NCI-H2081 treated with DMSO at 0.1 percent for 48 hours (cell line): ENCODE measurements around the gene ITGA2B.
"Not testable (repeated sequence)": the region's sequence is repeated elsewhere in the genome, so short reads cannot be mapped to it uniquely, and the experiment has no call there.

ENCODE experiments used
- DNase-seq: peaks from one replicate; lab custom pipeline; 2025; lab: John Stamatoyannopoulos, UW

The ITGA2B gene

DNA sequence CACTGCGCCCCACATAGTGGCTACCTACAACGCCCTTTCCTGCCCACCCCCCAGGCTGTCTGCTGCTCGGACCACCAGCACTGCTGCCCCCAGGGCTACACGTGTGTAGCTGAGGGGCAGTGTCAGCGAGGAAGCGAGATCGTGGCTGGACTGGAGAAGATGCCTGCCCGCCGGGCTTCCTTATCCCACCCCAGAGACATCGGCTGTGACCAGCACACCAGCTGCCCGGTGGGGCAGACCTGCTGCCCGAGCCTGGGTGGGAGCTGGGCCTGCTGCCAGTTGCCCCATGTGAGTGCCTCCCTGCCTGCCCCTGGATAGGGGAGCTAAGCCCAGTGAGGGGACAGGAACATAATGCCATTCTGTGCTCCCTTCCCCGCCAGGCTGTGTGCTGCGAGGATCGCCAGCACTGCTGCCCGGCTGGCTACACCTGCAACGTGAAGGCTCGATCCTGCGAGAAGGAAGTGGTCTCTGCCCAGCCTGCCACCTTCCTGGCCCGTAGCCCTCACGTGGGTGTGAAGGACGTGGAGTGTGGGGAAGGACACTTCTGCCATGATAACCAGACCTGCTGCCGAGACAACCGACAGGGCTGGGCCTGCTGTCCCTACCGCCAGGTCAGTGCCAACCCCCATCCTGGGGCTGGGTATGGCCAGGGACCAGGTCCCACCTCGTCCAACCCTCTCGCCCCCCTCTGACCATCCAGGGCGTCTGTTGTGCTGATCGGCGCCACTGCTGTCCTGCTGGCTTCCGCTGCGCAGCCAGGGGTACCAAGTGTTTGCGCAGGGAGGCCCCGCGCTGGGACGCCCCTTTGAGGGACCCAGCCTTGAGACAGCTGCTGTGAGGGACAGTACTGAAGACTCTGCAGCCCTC, 37.3 kb downstream of the ITGA2B start:
- no peak for DNase-seq

DNA sequence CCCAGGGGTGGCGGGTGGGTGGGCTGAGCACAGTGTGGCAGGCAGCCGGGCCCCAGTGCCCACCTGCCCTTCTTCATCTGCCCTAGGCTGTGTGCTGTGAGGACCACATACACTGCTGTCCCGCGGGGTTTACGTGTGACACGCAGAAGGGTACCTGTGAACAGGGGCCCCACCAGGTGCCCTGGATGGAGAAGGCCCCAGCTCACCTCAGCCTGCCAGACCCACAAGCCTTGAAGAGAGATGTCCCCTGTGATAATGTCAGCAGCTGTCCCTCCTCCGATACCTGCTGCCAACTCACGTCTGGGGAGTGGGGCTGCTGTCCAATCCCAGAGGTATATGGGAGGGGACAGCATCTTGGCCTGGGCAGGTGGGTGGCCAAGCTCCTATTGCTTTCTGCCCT, 38.0 kb downstream of the ITGA2B start:
- DNase-seq = no peak

- DNase-seq = no peak
These were observed 38.7 kb downstream of the ITGA2B start for GRCh38 chr17:44350733-44351226.

GRCh38 chr17:44349553-44350070, 39.8 kb downstream of the ITGA2B start:
- no peak for DNase-seq

- no peak for DNase-seq
These were observed 40.5 kb downstream of the ITGA2B start for GRCh38 chr17:44348988-44349364.

DNA sequence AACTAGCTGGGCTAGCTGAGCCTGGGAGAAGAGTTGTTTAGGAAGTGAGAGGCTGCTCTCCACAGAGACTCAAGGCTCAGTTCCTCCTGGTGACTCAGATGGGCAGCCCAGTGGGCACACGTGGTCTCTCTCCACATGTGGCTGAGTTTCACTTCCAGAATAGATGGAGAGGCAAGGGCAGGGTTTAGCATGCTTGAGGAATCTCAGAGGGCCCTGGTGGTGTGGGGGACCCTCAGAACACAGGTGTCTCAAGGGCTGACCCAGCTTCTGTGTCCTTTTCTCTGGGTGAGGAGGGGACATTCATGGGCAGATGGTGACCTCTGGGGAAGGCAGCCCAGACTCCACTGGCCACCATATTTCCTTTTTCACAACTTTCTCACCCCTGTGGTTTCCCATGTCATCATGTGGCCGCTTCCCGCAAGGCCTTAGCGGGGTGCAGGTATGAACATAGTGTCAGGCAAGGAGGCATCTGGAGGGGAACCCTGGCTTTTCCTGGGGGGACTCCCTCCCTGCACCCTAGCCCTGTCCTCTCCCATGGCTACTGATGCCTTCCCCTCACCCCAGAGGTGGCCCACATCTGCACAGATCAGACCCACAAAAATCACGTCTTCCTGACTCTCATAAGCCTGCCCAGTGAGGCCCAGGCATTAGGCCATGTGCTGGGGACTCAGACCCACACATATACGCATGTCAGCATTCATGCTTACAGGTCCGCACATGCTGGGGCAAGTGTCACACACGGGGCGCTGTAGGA, 41.0 kb downstream of the ITGA2B start:
- DNase-seq = no peak

DNA sequence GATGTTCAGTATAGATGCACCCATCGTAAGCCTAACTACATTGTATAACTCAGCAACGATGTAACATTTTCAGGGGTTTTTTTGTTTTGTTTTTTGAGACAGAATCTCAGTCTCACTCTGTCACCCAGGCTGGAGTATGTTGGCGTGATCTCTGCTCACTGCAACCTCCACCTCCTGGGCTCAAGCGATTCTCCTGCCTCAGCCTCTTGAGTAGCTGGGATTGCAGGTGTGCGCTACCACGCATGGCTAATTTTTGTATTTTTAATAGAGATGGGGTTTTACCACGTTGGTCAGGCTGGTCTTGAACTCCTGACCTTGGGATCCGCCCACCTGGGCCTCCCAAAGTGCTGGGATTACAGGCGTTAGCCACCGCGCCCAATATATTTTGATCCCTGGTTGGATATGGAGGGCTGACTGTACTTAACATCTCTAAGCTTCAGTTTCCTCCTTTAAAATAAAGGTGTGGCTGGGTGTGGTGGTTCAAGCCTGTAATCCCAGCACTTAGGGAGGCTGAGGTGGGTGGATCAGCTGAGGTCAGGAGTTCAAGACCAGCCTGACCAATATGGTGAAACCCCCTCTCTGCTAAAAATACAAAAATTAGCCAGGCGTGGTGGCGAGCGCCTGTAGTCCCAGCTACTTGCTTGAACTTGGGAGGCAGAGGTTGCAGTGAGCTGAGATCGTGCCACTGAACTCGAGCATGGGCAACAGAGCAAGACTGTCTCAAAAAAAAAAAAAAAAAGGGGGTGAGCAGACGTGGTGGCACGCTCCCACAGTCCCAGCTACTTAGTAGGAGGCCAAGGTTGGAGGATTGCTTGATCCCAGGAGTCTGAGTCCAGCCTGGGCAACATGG, 42.0 kb downstream of the ITGA2B start:
- DNase-seq = not testable (repeated sequence)

- no peak for DNase-seq
These were observed 43.2 kb downstream of the ITGA2B start for GRCh38 chr17:44346064-44346844.

- DNase-seq = no peak
These were observed 43.9 kb downstream of the ITGA2B start for GRCh38 chr17:44345454-44346026.

DNA sequence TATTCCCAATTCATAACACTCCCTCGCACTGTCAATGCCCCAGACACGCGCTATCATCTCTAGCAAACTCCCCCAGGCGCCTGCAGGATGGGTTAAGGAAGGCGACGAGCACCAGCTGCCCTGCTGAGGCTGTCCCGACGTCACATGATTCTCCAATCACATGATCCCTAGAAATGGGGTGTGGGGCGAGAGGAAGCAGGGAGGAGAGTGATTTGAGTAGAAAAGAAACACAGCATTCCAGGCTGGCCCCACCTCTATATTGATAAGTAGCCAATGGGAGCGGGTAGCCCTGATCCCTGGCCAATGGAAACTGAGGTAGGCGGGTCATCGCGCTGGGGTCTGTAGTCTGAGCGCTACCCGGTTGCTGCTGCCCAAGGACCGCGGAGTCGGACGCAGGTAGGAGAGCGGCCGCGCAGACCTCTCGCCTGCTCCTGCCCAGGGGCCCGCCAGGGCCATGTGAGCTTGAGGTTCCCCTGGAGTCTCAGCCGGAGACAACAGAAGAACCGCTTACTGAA, 44.5 kb downstream of the ITGA2B start, which contains the start of gene GRN:
TSS of gene GRN (plus strand) at position 364 of the 515 bp plus-strand sequence. CDS start 3,863 bp downstream, outside the sequence.
- peak; percentile 99 for DNase-seq

DNA sequence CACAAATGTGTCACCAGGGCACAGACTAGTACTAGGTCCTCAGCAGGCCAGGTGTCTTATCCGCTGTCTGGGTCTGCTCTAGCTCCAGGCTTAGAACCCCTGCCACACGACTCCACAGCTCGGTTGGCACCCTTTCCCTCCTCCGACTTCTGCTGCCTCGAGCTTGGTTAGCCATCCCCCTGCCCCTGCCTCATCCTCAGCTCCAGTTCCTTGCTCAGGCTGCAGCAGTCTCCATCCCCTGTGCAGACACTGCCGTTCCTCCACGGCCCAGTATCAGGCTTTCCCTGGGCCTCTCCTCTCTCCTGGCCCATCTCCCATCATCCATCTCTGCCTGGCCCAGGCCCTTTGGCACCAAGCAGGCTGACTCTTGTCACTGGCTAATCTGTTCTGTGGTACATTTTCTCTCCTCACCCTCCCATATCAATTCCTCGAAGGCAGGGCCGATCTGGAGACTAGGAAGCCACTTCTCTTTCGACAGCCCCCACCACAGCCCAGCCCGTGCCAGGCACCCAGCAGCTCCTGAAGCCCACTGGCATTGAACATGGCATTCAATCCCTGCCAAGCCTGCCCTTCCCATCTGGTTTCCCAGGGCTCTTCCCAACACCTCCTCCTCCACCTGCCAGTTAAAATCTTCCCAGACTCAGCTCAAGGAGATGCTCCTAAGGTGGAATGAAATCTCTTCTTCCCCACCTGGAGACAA, 45.8 kb downstream of the ITGA2B start:
- no peak for DNase-seq

GRCh38 chr17:44340553-44340952, 48.9 kb downstream of the ITGA2B start:
- not testable (repeated sequence) for DNase-seq

DNA sequence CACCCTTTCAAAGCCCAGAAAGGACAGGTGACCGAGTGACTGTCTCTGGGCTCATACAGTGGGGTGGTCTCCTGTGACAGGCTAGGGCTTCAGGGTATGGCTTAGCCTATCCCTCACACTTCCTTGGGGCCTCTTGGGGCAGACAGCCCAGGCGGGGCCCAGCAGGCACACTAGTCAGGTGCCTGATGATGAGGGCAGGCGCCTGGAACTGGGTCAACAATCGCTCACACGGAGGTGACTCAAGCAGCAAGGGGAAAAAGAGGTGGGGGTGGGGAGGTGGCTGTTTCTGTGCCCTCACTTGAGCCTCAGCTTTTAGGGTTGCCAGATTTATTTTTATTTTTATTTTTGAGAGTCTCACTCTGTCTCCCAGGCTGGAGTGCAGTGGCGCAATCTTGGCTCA, 50.7 kb downstream of the ITGA2B start:
- no peak for DNase-seq

- no peak for DNase-seq
These were observed 53.5 kb downstream of the ITGA2B start for GRCh38 chr17:44335968-44336367.

DNA sequence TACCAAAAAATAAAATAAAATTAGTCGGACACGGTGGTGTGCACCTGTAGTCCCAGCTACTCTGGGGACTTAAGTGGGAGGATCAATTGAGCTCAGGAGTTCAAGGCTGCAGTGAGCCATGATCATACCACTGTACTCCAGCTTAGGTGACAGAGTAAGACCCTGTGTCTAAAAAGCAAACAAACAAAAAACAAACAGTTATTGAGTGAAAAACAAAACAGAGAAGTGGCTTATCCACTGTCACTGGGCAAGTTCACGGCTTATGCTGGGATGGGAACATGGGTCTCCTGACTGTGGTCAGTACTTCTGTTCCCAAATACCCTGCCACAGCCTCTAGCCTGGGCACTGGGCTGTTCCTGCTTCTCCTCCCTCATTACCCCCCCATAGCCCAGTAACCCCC, 53.9 kb downstream of the ITGA2B start:
- DNase-seq = no peak

DNA sequence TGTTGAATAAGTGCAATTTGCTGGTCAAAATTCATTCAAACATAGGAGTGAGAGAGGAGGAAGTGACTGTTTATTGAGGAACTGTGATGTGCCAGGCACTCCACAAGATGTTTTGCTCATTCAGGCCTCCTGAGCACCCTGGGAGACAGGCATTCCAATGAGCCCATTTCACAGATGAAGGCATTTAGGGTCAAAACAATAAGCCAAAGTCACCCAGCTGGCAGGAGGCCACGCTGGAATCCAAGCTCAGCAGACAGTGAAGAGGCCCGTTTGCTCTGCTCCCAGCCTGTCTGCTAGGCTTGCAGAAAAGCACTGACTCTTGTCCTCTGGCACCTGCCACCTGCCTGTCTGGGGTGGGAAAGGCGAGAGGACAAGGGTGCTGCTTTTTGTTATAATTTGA, 54.7 kb downstream of the ITGA2B start:
- DNase-seq = no peak

- no peak for DNase-seq
These were observed 55.1 kb downstream of the ITGA2B start for GRCh38 chr17:44334315-44334714.

- no peak for DNase-seq
These were observed 56.1 kb downstream of the ITGA2B start for GRCh38 chr17:44333371-44333770.

DNA sequence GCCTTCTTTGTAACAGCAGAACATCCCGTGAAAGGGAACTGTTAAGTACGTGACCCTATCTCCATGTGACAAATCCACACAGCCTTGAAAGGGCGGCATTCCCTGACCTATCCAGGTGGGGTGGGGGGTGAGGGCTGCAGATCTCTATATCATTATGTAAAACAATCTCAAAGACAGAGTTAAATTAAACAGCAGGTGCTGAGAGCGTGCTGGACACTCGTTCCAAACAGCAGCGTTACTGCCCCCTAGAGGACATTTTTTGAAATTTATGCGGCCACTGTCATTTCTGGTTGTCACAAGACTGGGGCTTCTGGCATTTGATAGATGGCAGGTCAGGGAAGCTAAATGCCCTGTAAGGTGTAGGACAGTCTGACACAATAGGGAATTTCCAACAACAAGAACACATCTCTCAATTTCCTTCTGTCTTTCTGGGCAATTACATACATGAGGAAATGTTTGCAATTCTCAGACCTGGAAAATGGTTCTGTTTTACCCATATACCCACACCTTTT, 58.1 kb downstream of the ITGA2B start:
- peak; percentile 64 for DNase-seq

- not testable (repeated sequence) for DNase-seq
These were observed 59.2 kb downstream of the ITGA2B start for GRCh38 chr17:44330263-44330662.
